ENCODE data around the gene MTURN. TPM values are rescaled to one million over a fixed set of nuclear protein-coding genes. Genes with fewer than 3 reads are reported as not detected.

Gene MTURN
- total RNA-seq, 4 donors from 2014 or later = 196 to 252 (median 225) TPM

GRCh38 chr7:30136117-30136731 is 1.4 kb downstream of the MTURN start:
- ATAC-seq = no peak
- 5% methylated on average over 8 of the region's 36 CpGs; no CpG with 5 or more reads in 1 of the 2 donors for WGBS, 2 donors (ENCODE audit: low coverage in 1 of 2)
- Histone ChIP-seq H3K9me3 (no peaks in the 10 kb centered on the region), H3K36me3 (no peaks in the 10 kb centered on the region), H3K4me3 (peak overlapping the region; percentile 78 to 96), H3K4me1 (peaks cover 0 to 58% (median 13%) of the 10 kb centered on the region in 3 donors), H3K27ac (peak overlapping the region; percentile 89 to 99 (median 92)), H3K27me3 (no peaks in the 10 kb centered on the region)
- TF ChIP-seq EP300 (IDR thresholded peaks at IDR 0.05) (no peak), CTCF (IDR thresholded peaks at IDR 0.05) (no peak), POLR2AphosphoS5 (IDR thresholded peaks at IDR 0.05) (no peak), POLR2A (IDR thresholded peaks at IDR 0.05) (no peak)

GRCh38 chr7:30136743-30137485 is 2.1 kb downstream of the MTURN start:
- Histone ChIP-seq H3K4me3 (peak overlapping the region; percentile 78 to 96), H3K27ac (peak overlapping the region in 3 of 4 donors; percentile 89 to 99 (median 93)), H3K9me3 (no peaks in the 10 kb centered on the region), H3K36me3 (no peaks in the 10 kb centered on the region), H3K4me1 (peaks cover 5 to 65% (median 13%) of the 10 kb centered on the region in 3 donors), H3K27me3 (no peaks in the 10 kb centered on the region)
- no peak for ATAC-seq
- TF ChIP-seq CTCF (IDR thresholded peaks at IDR 0.05) (no peak), POLR2AphosphoS5 (IDR thresholded peaks at IDR 0.05) (no peak), EP300 (IDR thresholded peaks at IDR 0.05) (no peak), POLR2A (IDR thresholded peaks at IDR 0.05) (no peak)
- 73 to 79% methylated on average over 3 to 5 of the region's 7 CpGs for WGBS, 2 donors (ENCODE audit: low coverage in 1 of 2)

GRCh38 chr7:30139836-30140384 is 5.1 kb downstream of the MTURN start:
- H3K4me3 ChIP-seq = no peak overlapping the region
- peaks cover 23 to 88% (median 35%) of the 10 kb centered on the region in 3 donors for H3K4me1 ChIP-seq
- H3K27me3 ChIP-seq = no peaks in the 10 kb centered on the region
- WGBS, 2 donors (ENCODE audit: low coverage in 1 of 2) = 10 to 20% methylated on average over 1 of the region's 4 CpGs
- no peaks in the 10 kb centered on the region for H3K36me3 ChIP-seq
- no peak for ATAC-seq
- peak overlapping the region in 3 of 4 donors; percentile 72 to 93 (median 85) for H3K27ac ChIP-seq
- H3K9me3 ChIP-seq = no peaks in the 10 kb centered on the region
- TF ChIP-seq EP300 (IDR thresholded peaks at IDR 0.05) = no peak
- TF ChIP-seq POLR2A (IDR thresholded peaks at IDR 0.05) = no peak
- no peak for TF ChIP-seq CTCF (IDR thresholded peaks at IDR 0.05)
- TF ChIP-seq POLR2AphosphoS5 (IDR thresholded peaks at IDR 0.05) = no peak

- TF ChIP-seq EP300 (IDR thresholded peaks at IDR 0.05) (no peak), CTCF (IDR thresholded peaks at IDR 0.05) (no peak), POLR2A (IDR thresholded peaks at IDR 0.05) (no peak), POLR2AphosphoS5 (IDR thresholded peaks at IDR 0.05) (no peak)
- 91 to 94% methylated on average over 3 of the region's 3 CpGs for WGBS, 2 donors (ENCODE audit: low coverage in 1 of 2)
- peaks cover 28 to 93% (median 35%) of the 10 kb centered on the region in 3 donors for H3K4me1 ChIP-seq
Measured at GRCh38 chr7:30140456-30140855, 5.7 kb downstream of the MTURN start.

More at GRCh38 chr7:30140456-30140855, 5.7 kb downstream of the MTURN start:
- H3K9me3 ChIP-seq = no peaks in the 10 kb centered on the region
- H3K36me3 ChIP-seq = no peaks in the 10 kb centered on the region
- H3K4me3 ChIP-seq = no peak overlapping the region
- H3K27ac ChIP-seq = peak overlapping the region in 3 of 4 donors; percentile 72 to 93 (median 85)
- no peaks in the 10 kb centered on the region for H3K27me3 ChIP-seq
- ATAC-seq = no peak
